ENCODE measurements around the gene OR4N5. TPM values are rescaled to one million over a fixed set of nuclear protein-coding genes. Genes with fewer than 3 reads are reported as not detected.
"Not testable (repeated sequence)": the region's sequence is repeated elsewhere in the genome, so short reads cannot be mapped to it uniquely, and the experiment has no call there.

Gene OR4N5
- total RNA-seq: not detected
- long read RNA-seq, donor 1: 0 reads
- long read RNA-seq, donor 2: 0 reads

- intact Hi-C loops (cut with DNase I): no loop called here
- DNase-seq (ENCODE audit: low spot score): no peak
These were observed at the start of gene OR4N5 for GRCh38 chr14:20138520-20138919. Gene OR4N5 (plus strand): TSS chr14:20138820. CDS start chr14:20143736, 4,916 bp downstream.

GRCh38 chr14:20092050-20092449, 46.6 kb upstream of the OR4N5 start:
- intact Hi-C loops (cut with DNase I): no loop called here
- DNase-seq (ENCODE audit: low spot score): no peak

GRCh38 chr14:20093442-20093841, 45.2 kb upstream of the OR4N5 start:
- no peak for DNase-seq (ENCODE audit: low spot score)
- intact Hi-C loops (cut with DNase I): no loop called here

- intact Hi-C loops (cut with DNase I): not testable (repeated sequence)
- DNase-seq (ENCODE audit: low spot score): peak; percentile 51
These were observed 39.5 kb upstream of the OR4N5 start for GRCh38 chr14:20098926-20099770.

- intact Hi-C loops (cut with DNase I): no loop called here
- no peak for DNase-seq (ENCODE audit: low spot score)
These were observed 28.2 kb upstream of the OR4N5 start, which contains the start of gene OR4K17 for GRCh38 chr14:20110438-20110837. Gene OR4K17 (plus strand): TSS chr14:20110739. CDS start chr14:20117500, 6,761 bp downstream.

- DNase-seq (ENCODE audit: low spot score): no peak
- intact Hi-C loops (cut with DNase I): no loop called here
These were observed 26.3 kb upstream of the OR4N5 start for GRCh38 chr14:20112321-20112720.

GRCh38 chr14:20116748-20117147, 21.9 kb upstream of the OR4N5 start:
- DNase-seq (ENCODE audit: low spot score): no peak
- intact Hi-C loops (cut with DNase I): no loop called here

GRCh38 chr14:20118795-20119194, 19.8 kb upstream of the OR4N5 start:
- intact Hi-C loops (cut with DNase I): no loop called here

GRCh38 chr14:20143911-20144310, 5.3 kb downstream of the OR4N5 start:
- DNase-seq (ENCODE audit: low spot score): no peak
- intact Hi-C loops (cut with DNase I): no loop called here

More at GRCh38 chr14:20118795-20119194, 19.8 kb upstream of the OR4N5 start:
- DNase-seq (ENCODE audit: low spot score): no peak

- no peak for DNase-seq (ENCODE audit: low spot score)
- intact Hi-C loops (cut with DNase I): no loop called here
These were observed 6.2 kb downstream of the OR4N5 start for GRCh38 chr14:20144820-20145219.

GRCh38 chr14:20164462-20164861, 25.8 kb downstream of the OR4N5 start:
- intact Hi-C loops (cut with DNase I): no loop called here
- no peak for DNase-seq (ENCODE audit: low spot score)

GRCh38 chr14:20167091-20167490, 28.5 kb downstream of the OR4N5 start:
- intact Hi-C loops (cut with DNase I): no loop called here

GRCh38 chr14:20169852-20170251, 31.2 kb downstream of the OR4N5 start:
- DNase-seq (ENCODE audit: low spot score); intact Hi-C loops (cut with DNase I): not testable (repeated sequence)

More at GRCh38 chr14:20167091-20167490, 28.5 kb downstream of the OR4N5 start:
- DNase-seq (ENCODE audit: low spot score): no peak

- intact Hi-C loops (cut with DNase I); DNase-seq (ENCODE audit: low spot score): not testable (repeated sequence)
These were observed 35.6 kb downstream of the OR4N5 start for GRCh38 chr14:20174205-20174604.

- intact Hi-C loops (cut with DNase I): no loop called here
- no peak for DNase-seq (ENCODE audit: low spot score)
These were observed 37.7 kb downstream of the OR4N5 start for GRCh38 chr14:20176330-20176729.

GRCh38 chr14:20177433-20177974, 38.9 kb downstream of the OR4N5 start:
- no peak for DNase-seq (ENCODE audit: low spot score)
- intact Hi-C loops (cut with DNase I): no loop called here

GRCh38 chr14:20179218-20179617, 40.6 kb downstream of the OR4N5 start:
- intact Hi-C loops (cut with DNase I): no loop called here
- no peak for DNase-seq (ENCODE audit: low spot score)

GRCh38 chr14:20179880-20180279, 41.3 kb downstream of the OR4N5 start:
- intact Hi-C loops (cut with DNase I): no loop called here
- no peak for DNase-seq (ENCODE audit: low spot score)

GRCh38 chr14:20180486-20180885, 41.9 kb downstream of the OR4N5 start:
- no peak for DNase-seq (ENCODE audit: low spot score)

GRCh38 chr14:20184181-20184580, 45.6 kb downstream of the OR4N5 start:
- intact Hi-C loops (cut with DNase I): no loop called here
- no peak for DNase-seq (ENCODE audit: low spot score)

More at GRCh38 chr14:20180486-20180885, 41.9 kb downstream of the OR4N5 start:
- intact Hi-C loops (cut with DNase I): no loop called here

- no peak for DNase-seq (ENCODE audit: low spot score)
- intact Hi-C loops (cut with DNase I): no loop called here
These were observed 52.0 kb downstream of the OR4N5 start, which contains the start of gene OR11G2 for GRCh38 chr14:20190596-20190995. Gene OR11G2 (plus strand): TSS chr14:20190896. CDS start chr14:20197438, 6,542 bp downstream.

All from posterior vena cava (tissue), 2 donors.